DMS114 treated with DMSO at 0.1 percent for 48 hours (cell line): ENCODE measurements around the gene MYO3B.
"Not testable (repeated sequence)": the region's sequence is repeated elsewhere in the genome, so short reads cannot be mapped to it uniquely, and the experiment has no call there.

Source experiments
- DNase-seq: peaks from one replicate; lab custom pipeline; 2025; ENCODE audit not compliant: unreplicated experiment; lab: John Stamatoyannopoulos, UW

Gene MYO3B

DNA sequence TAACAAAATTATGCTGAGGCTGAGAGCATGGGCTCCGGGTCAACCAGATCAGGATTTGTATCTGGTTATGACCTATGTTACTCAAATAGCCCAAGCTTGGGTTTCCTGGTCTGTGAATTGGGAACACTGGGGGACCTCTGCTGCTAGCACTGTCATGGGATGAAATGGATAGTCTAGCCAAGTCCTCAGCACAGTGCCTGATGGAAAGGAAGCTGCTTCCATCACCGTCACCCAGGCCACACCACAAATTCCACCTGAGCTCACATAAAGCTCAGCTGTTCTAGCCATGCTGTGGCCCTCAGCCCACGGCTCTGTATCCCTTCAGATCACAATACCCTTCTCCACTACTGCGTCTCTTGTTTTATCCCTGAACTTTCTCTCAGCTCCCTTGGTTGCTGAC lies 357.6 kb downstream of the MYO3B start:
- DNase-seq: no peak

DNA sequence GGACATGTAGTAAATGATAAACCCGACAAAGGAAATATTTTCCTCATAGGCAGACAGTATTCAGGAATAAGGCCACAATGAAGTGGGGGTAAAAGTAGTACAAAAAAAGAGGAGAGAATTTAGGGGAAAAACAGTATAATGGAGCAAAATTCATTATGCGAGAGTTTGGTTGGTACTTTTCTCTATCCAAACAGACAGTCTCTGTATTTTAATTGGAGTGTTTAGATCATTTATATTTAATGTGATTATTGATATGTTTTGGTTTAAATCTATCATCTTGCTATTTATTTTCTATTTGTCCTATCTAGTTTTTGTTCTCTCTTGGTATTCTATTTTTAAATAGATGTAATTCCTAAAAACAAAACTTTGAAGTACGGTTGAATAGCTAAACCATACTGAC lies 366.9 kb downstream of the MYO3B start:
- DNase-seq: no peak

- DNase-seq: no peak
These were observed 370.4 kb downstream of the MYO3B start for GRCh38 chr2:170548304-170548703.

DNA sequence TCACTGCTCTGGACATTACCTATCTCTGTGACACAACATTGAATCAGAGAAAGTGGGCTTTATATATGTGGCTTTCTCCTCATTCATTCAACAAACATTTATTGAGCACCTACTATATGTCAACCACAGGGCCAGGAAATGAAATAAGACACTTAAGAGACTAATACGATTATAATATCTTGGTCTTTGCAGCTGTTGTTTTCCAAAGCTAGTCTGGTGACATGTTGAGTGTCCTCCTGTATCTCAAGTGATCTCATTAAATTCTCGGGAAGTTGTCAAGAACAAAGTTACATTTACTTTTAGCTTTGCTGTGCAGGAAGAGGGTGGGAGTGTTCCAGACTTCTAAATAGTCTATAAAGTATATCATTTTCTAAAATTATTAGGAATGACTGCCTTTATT lies 372.6 kb downstream of the MYO3B start:
- DNase-seq: no peak

DNA sequence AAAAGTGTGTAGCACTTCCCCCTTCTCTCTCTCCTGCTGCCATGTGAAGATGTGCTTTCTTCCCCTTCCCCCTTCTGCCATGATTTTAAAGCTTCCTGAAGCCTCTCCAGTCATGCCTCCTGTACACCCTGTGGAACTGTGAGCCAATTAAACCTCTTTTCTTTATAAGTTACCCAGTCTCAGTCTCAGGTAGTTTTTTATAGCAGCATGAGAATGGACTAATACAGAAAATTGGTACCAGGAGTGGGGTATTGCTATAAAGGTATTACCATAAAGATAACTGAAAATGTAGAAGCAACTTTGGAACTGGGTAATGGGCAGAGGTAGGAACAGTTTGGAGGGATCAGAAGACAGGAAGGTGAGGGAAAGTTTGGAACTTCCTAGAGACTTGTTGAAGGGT lies 374.0 kb downstream of the MYO3B start:
- not testable (repeated sequence) for DNase-seq

GRCh38 chr2:170553748-170554147 lies 375.8 kb downstream of the MYO3B start:
- DNase-seq: no peak

GRCh38 chr2:170554278-170554955 lies 376.5 kb downstream of the MYO3B start:
- no peak for DNase-seq

DNA sequence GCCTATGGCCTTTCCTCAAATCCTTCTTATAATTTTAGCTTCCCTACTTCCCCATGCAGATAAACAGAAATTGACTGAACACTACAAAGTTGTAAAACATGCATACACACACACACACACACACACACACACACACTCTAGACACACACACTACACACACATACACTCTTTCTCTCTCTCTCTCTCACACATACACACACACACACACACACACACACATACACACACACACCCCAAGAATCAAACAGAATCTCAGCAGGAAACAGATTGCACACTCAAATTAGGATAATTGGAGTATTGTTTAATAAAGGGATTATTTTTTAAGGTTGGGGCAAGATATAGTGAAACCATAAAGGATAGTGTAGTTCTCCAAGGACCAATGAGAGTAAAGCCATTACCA lies 385.0 kb downstream of the MYO3B start:
- DNase-seq: no peak

GRCh38 chr2:170563401-170563800 lies 385.5 kb downstream of the MYO3B start:
- no peak for DNase-seq

- no peak for DNase-seq
These were observed 388.2 kb downstream of the MYO3B start for GRCh38 chr2:170566138-170566537.

DNA sequence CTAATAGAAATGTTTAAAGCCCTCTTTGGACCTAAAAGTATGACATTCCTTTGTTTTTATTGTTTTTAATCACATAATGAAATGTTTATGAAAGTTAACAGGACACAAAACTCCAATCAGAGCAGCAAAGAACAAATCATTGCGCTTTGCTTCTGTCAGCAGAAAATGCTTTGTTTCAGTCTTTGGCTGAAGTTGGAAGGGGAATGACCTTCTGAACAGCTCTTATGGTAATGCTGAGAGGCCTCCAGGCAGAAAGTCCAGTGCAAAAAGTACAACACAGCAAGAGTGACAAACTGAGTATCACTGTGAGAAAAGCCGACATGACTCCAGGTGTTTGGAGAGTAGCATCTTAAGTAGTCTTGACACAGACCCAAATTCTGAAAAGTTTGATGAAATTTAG lies 389.5 kb downstream of the MYO3B start:
- DNase-seq: no peak

GRCh38 chr2:170568511-170568910 lies 390.6 kb downstream of the MYO3B start:
- DNase-seq: no peak

DNA sequence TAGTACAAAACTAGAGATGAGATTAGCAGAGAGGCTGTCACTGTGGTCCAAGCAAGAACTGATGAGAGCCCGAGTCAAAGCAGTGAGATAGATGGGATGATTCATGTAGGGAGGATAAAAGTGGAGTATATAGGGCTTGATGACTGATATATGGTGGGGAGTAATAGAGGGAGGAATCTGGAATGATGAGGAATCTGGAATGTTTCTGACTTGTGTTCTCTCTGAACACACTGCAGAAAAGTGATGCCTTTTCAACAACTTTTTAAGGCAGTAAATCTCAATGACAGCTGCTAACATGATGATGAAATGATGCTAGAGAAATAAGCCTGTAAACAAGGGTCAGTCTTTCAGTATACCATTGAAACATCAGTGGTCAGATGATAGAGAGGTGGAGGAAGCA lies 393.7 kb downstream of the MYO3B start:
- no peak for DNase-seq

DNA sequence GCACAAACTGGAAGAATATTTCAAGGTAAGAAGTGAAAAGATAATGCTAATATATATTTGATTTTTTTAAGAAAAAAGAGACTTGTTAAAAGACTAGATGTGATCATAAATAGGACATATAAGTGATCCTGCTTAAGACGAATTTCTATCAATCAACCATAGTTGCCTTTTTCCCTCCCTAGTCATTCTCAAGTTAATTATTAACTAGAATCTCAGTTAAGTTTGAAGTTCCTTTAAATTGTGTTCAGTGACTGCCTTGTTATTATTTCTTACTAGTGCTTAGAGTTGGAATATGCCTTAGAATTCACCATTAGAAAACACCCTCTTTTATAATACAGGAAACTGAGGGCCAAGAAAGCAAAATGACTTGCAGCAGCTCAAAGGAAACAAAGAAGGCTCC lies 395.7 kb downstream of the MYO3B start:
- no peak for DNase-seq

DNA sequence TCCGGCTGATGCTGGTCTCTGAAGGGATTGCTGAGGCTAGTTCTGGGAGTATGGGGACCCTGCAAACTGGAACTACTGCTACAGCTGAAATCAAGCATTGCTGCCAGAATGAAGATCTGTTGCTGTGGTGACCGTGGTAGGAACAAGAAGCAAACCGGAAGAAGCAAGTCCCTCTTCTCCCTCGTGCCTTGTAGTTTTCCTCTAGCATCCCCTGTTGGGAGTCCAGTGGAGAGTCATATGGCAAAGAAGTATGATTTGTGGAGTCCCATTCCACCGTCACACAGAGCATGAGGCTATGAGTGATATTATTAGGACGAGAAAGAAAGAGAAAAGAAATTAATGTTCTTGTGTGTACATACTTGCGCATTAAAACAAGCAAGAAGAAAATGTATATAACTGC lies 398.3 kb downstream of the MYO3B start:
- DNase-seq: no peak

GRCh38 chr2:170577356-170577755 lies 399.4 kb downstream of the MYO3B start:
- DNase-seq: no peak

GRCh38 chr2:170578606-170579005 lies 400.7 kb downstream of the MYO3B start:
- no peak for DNase-seq

- no peak for DNase-seq
These were observed 401.6 kb downstream of the MYO3B start for GRCh38 chr2:170579511-170579910.

GRCh38 chr2:170582313-170582712 lies 404.4 kb downstream of the MYO3B start:
- DNase-seq: no peak

DNA sequence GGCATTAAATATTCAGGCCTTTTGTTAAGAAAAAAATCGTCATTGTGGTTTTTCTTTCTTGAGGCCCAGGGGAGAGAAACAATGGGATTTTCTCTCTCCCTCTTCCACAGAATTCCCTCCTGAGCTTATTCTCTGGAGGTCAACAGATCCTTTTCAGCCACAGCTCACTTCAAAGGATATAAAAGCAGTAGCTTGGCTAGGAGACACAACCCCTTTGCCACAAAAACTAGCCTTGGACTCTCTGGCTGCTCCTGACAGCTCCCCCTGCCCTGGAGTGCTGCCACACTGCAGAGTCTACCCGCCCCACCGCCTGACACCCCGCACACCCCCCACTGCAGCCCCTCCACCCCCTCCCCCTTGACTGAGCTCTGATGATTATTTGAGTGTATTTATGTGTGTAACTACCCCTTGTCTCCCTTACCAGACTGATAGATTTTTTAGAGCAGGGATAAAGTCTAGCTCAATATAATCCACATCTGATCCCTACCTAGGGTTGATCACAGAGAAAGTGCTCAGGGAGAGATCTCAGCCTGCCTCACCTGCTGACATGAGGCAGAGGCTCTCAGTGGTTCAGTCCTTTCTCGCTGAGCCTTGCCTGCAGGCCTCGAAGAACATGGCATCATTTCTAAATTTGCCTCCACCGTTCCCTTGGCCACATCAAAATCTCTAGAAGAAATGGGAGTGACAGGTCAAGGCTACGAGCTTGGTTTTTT lies 405.0 kb downstream of the MYO3B start:
- no peak for DNase-seq

- DNase-seq: no peak
These were observed 407.1 kb downstream of the MYO3B start for GRCh38 chr2:170585067-170585466.

GRCh38 chr2:170586571-170587095 lies 408.7 kb downstream of the MYO3B start:
- no peak for DNase-seq

GRCh38 chr2:170587117-170587516 lies 409.2 kb downstream of the MYO3B start:
- DNase-seq: no peak
